GM21390 (cell line): ENCODE data around the gene TMEM115.

ENCODE experiments used
- ATAC-seq: cut with Tn5 transposase; IDR thresholded peaks from one replicate; pipeline ENCODE4 v1.9.1; 2021; ENCODE audit not compliant: unreplicated experiment

Gene TMEM115

DNA sequence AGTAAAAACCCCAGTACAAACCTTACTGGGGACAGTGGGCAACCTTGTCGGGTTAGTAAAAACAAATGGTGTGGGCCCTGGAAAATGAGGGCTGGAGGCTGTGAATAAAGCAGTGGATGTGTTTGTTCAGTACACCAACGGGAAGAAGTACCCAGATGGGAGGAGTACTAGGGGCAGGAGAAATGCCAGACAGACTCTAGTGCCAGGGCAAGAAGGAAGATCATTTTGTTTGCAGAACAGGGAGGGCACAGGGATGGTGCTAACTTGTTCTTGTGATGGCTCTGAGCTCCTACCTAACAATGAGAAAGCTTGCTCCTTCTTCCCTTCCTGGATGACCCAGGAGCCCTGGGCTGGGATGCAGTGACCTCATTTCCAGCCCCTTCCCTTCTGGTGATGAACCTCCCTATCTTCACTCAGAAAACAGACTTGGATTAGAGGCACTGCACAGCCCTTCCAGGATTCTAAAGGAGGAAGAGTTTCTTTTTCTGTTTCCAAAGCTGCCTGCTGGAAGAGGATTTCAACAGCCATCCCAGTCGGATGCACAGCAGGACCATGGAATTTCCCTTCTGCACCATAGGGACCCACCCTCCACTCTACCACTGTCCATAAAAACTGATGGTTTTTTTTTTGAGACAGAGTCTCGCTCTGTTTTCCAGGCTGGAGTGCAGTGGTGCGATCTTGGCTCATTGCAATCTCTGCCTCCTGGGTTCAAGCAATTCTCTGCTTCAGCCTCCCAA is 24.8 kb downstream of the TMEM115 start:
- ATAC-seq = no peak

DNA sequence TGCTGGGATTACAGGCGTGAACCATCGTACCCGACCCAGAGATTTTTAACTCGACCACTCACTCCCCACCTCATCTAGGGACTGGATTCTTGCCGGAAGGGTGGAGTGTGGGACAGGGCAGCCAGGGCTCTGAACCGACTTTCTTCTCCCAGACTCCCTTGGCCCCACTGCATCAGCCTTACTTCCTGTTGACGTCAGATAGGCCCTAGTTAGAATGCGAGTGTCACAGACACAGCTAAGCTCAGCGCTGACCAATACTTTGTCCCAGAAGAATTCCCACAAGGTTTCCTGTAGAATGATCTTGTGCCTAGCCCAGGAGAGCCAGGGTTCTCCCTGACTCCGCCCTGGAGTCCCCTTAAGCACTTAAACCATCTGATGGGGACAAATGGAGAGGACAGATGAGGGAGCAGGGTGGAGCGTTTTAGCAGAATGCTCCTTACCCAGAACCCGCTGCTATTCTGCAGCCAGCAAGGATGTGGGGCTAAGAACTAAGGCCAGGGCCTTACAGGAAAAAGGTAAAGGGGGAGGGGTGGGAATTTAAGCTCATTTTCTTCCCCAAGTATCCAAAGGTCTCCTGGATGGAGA is 25.5 kb downstream of the TMEM115 start:
- no peak for ATAC-seq

DNA sequence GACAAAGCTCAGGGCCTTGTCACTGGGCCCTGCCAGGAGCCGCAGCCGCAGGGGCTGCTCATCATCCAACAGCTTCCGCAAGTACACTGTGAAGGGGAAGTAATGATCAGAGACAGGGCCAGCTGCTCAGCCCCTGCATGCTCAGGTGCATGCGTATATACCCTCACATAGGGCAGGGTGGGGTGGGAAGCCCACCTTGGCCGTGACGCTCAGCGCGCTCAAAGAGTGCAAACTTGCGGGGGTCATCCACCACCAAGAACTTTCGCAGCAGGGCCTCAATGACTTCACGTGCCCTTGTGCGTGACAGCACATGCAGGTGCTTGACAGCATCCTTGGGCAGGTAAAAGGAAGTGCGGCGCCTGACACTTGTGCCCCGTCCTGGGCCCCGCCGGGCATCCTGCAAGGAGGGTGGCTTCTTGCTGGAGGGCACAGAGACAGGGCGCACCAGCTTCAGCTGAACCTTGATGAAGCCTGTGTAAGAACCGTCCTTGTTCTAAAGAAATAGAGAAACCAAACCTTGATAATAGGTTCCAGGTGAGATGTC is 27.9 kb downstream of the TMEM115 start:
- ATAC-seq = no peak

DNA sequence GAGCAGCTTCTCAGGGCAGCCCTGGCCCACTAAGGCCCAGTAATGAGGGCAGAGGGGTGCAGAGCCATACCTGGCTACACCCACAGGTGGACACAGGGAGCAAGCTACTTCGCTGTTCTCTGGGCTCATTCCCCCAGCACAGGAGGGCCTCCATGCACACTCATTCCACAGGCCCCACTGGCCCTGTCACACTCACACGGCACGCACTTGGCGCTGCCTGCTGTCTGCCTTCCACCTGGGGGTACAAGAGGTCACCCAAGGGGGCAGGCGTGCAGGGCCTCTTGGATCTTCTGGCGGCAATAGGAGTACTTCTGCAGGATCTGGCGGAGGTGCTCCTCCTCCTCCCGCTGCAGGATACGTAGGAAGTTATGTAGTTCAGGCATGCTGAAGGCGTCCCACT is 29.0 kb downstream of the TMEM115 start:
- no peak for ATAC-seq

DNA sequence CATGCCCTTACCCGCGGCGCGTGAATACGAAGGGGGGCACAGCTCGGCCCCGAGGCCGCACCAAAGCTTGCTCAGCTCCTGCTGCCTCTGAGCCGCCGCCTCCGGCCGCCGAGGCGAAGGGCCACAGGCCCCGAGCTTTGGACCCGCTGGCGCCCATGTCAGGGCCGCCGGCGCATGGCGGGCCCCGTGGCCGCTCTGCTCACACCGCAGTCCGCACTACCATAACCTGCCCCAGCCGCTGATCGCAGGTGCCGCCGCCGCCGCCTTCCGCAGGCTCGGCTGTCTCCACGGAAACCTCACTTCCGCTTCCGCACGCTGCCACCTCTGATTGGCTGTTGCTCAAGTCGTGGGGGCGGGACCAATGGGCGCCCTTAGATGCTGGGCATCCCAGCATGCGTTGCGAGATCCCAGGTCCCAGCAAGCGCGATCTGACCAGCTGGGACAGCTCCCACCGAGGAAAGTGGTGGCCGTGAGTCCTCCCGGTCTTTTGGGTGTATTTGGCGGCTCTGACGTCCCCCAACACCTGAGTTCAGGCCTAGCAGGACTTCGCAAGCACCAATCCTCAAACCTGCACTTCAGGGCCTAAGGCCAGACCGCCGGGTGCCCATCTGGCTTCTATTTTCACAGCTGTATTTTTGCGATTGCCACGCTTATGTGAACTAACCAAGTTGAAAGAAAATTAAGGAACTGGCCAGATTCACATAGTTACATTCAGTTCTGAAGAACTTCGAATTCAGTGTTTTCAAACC is 31.2 kb downstream of the TMEM115 start, which contains the start of gene TUSC2:
Gene TUSC2 (minus strand): TSS at position 281 of the 749 bp plus-strand sequence. CDS start 124 bp downstream, at position 157.
- ATAC-seq = peak; percentile 89

- no peak for ATAC-seq
These were observed 32.2 kb downstream of the TMEM115 start for GRCh38 chr3:50327129-50327528.

GRCh38 chr3:50326182-50326541 is 33.2 kb downstream of the TMEM115 start:
- no peak for ATAC-seq

DNA sequence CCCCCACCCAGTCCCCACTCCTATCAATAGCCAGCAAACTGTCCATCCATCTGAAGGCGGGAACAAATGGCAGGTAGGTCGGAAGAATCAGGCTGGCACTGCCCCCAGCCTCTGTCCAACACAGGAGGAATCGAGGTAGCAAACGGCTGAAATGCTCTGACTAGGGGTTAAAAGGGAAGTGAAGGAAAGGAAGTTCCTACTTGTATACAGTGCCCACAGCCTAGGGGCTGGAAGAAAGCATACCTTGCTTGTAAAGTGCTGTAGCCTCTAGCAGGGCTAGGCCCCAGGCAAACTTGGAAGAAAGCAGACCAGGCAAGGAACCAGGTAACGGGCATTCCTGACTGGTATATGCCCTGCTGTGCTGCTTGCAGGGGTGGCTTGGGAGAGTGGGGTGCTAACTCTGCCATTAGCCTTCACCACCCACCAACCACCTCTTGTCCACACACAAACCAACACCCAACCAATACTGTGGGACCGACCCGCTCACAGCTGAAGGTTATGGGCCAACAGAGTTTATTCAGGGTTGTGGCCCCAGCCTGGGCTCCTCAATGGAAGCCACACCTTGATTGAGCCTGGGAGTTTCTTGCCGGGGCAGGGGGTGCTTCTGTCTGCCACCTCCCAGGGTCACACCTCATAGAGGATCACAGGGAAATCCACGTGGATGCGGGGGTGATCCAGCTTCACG is 33.7 kb downstream of the TMEM115 start:
- no peak for ATAC-seq

DNA sequence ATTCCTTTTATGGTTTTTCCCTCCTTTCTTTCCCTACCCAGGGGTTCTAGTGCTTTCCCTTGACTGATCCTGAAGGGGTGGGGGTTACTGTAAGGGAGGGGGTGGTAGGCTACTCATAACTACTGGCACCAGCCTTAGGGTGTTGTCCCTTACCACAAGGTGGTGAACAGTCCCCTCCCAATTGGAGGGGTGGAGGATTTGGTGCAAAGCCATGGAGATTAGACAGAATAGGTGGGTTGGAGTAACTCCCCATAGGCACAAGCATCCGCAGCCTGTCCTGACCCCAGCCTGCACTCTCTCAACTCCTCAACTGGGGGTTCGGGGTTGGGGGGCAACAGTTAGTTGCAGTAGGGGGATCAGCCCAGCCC is 34.2 kb downstream of the TMEM115 start:
- ATAC-seq = no peak

GRCh38 chr3:50324351-50325112 is 34.8 kb downstream of the TMEM115 start:
- ATAC-seq = no peak

DNA sequence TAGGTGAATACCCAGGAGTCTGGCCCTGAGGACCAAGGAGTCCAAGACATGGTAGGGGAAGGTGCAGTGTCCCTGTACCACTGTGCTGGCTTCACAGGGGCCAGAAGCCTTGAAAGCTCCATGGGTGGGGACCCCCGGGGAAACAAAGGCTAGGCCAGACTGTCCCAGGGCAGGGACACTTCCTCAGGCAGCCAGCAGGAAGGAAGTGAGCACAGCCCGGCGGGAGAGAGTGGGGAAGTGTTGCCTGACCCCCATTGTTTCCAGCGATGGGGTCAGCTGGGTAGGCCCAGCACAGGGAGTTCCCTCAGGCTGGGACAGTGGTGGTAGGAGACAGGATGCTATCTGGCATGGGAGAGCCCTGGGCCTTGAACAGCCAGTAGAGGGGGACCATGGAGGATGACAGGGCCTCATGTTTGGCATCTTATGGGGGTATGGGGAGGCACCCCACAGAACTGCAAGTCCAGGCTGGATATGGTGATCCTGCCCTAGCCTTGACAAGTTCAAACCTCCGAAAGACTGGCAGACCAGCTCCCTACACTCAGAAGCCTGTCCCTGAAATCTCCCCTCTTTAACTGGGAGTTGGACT is 35.6 kb downstream of the TMEM115 start:
- no peak for ATAC-seq

DNA sequence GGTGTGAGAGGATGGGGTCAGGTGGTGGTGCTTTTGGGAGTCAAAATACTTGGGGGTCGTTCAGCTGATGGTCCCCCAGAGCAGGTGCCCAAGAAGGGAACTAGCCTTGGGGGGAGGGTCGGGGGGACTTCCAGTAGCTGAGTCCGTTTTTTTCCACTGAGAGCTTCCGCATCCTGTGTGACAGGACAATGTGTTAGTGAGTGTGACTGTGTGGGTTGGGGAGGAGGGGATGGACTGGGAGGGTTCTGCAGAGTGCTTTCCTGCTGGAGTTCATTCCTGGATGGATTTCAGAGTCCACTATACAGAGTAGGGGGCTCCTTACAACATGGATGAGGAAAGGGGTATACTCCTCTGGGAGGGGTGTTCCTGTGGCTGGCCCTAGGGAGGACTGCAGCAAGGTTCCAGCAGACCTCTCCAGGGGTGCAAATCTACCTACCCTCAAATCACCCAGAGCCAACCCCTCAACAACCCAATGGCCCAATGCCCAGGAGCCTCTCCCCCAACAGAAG is 36.2 kb downstream of the TMEM115 start:
- ATAC-seq = no peak

GRCh38 chr3:50322386-50323091 is 36.8 kb downstream of the TMEM115 start, which contains the start of gene HYAL2:
Gene HYAL2, minus strand, starts transcription at chr3:50322745. Its CDS starts 2,256 bp downstream, at chr3:50320489.
- no peak for ATAC-seq

GRCh38 chr3:50322115-50322385 is 37.3 kb downstream of the TMEM115 start:
- no peak for ATAC-seq

- ATAC-seq = peak; percentile 77
These were observed 37.8 kb downstream of the TMEM115 start for GRCh38 chr3:50321336-50322114.

DNA sequence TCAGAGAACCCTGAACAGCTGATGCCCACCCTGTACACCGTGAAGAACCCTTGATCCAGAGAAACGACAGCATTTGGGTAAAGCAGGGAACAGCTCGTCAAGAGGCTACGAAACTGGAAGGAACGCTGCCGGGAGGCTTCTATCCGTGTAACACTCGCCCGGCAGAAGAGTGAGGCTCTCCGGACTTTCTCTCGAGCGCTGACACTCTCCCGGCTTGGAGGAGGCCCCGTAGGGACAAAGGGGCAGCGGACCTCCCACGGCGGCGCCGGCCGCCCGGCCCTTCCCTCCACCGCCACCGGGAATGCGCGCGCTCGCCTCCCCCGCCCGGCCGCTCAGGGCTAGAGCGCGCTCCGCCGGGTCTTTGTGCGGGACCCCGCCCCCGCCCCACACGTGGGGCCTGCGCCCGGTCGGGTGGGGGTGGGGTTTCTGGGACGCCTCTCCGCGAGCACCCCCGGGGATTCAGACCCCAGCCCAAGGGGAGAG is 38.4 kb downstream of the TMEM115 start:
- ATAC-seq = peak; percentile 51

GRCh38 chr3:50319894-50320625 is 39.3 kb downstream of the TMEM115 start:
- ATAC-seq = no peak
